Neural cell (in vitro differentiated cells): ENCODE measurements around the gene ODF2L. TPM values are rescaled to one million over a fixed set of nuclear protein-coding genes. Genes with fewer than 3 reads are reported as not detected.

ENCODE experiments used
- H2AFZ ChIP-seq: fragments of 200-600, 300-800 bp; sonication (generic), shearing (Covaris generic); 2 replicates; pipeline ENCODE4 v1.6.0; 2014; ENCODE audit warnings: low read depth, mild to moderate bottlenecking, antibody characterized with exemption, low read length, moderate library complexity
- H3F3A ChIP-seq: fragments of 200-600 bp; shearing (Covaris generic); 2 replicates; pipeline ENCODE4 v1.6.1; 2016; ENCODE audit warnings: mild to moderate bottlenecking, moderate library complexity, mixed read lengths, antibody characterized with exemption, low read length; ENCODE audit not compliant: insufficient read depth, poor library complexity, severe bottlenecking
- H3K27ac ChIP-seq: fragments of 200-600, 300-800 bp; sonication (generic), shearing (Covaris generic); 2 replicates; pipeline ENCODE4 v1.5.1; 2014; ENCODE audit warnings: mild to moderate bottlenecking, low read length, moderate library complexity
- H3K27me3 ChIP-seq: fragments of 300-800, 200-600 bp; sonication (generic), shearing (Covaris generic); 2 replicates; pipeline ENCODE4 v1.6.0; 2014; ENCODE audit warnings: mild to moderate bottlenecking, low read depth, low read length, moderate library complexity; ENCODE audit not compliant: insufficient read depth
- H3K36me3 ChIP-seq: fragments of 300-800, 200-600 bp; sonication (generic), shearing (Covaris generic); 2 replicates; pipeline ENCODE4 v1.5.1; 2014; ENCODE audit warnings: mild to moderate bottlenecking, antibody characterized with exemption, low read length, moderate library complexity; ENCODE audit not compliant: insufficient read depth
- H3K4me2 ChIP-seq: fragments of 300-800, 200-600 bp; sonication (generic), shearing (Covaris generic); 2 replicates; pipeline ENCODE4 v1.6.0; 2014; ENCODE audit warnings: mild to moderate bottlenecking, low read length
- H3K4me3 ChIP-seq: fragments of 300-800, 200-600 bp; sonication (generic), shearing (Covaris generic); 2 replicates; pipeline ENCODE4 v1.5.1; 2014; ENCODE audit warnings: mild to moderate bottlenecking, low read length, moderate library complexity
- H3K79me2 ChIP-seq: fragments of 200-600 bp; shearing (Covaris generic); replicated peaks from 2 replicates; pipeline ENCODE4 v1.6.0; 2014; ENCODE audit warnings: mild to moderate bottlenecking, low read length, moderate library complexity; ENCODE audit not compliant: insufficient read depth
- H3K9ac ChIP-seq: fragments of 300-800, 200-600 bp; sonication (generic), shearing (Covaris generic); 2 replicates; pipeline ENCODE4 v1.6.1; 2016; ENCODE audit warnings: mild to moderate bottlenecking, low read length, mixed read lengths
- H3K9me2 ChIP-seq: fragments of 200-600 bp; shearing (Covaris generic); 2 replicates; pipeline ENCODE4 v1.6.1; 2016; ENCODE audit warnings: mild to moderate bottlenecking, low read length, mixed read lengths; ENCODE audit not compliant: insufficient read depth
- H3K9me3 ChIP-seq: fragments of 200-600, 300-800 bp; sonication (generic), shearing (Covaris generic); 2 replicates; pipeline ENCODE4 v1.6.1; 2016; ENCODE audit warnings: mild to moderate bottlenecking, mixed run types, low read length, moderate library complexity, mixed read lengths
- H4K20me1 ChIP-seq: fragments of 200-600 bp; shearing (Covaris generic); 2 replicates; pipeline ENCODE4 v1.6.1; 2016; ENCODE audit warnings: mild to moderate bottlenecking, mixed run types; ENCODE audit not compliant: insufficient read depth
- EP300 ChIP-seq: fragments of 450-650 bp; conservative IDR thresholded peaks from 2 replicates; pipeline ENCODE4 v1.6.1; 2014; ENCODE audit warnings: antibody characterized with exemption, mild to moderate bottlenecking, moderate library complexity; ENCODE audit not compliant: poor library complexity, severe bottlenecking
- EZH2 ChIP-seq: fragments of 200-600, 300-800 bp; shearing (Covaris generic), sonication (generic); IDR thresholded peaks from 2 replicates; pipeline ENCODE4 v1.6.1; 2014; ENCODE audit warnings: antibody characterized with exemption, low read length, borderline replicate concordance, mild to moderate bottlenecking; ENCODE audit not compliant: insufficient read depth, poor library complexity, severe bottlenecking
- MXI1 ChIP-seq: fragments of 450-650 bp; conservative IDR thresholded peaks from 2 replicates; pipeline ENCODE4 v1.6.1; 2014; ENCODE audit warnings: antibody characterized with exemption, mild to moderate bottlenecking; ENCODE audit not compliant: poor library complexity, severe bottlenecking
- POLR2AphosphoS5 ChIP-seq: IDR thresholded peaks from 2 replicates; pipeline ENCODE4 v1.6.1; 2012
- RAD21 ChIP-seq: fragments of 450-650 bp; conservative IDR thresholded peaks from 2 replicates; pipeline ENCODE4 v1.6.1; 2014; ENCODE audit warnings: antibody characterized with exemption, mild to moderate bottlenecking, moderate library complexity
- REST ChIP-seq: IDR thresholded peaks from 2 replicates; pipeline ENCODE4 v1.6.1; 2012; ENCODE audit warnings: borderline replicate concordance
- SMC3 ChIP-seq: fragments of 450-650 bp; conservative IDR thresholded peaks from 2 replicates; pipeline ENCODE4 v1.6.1; 2014; ENCODE audit warnings: antibody characterized with exemption, mild to moderate bottlenecking, moderate library complexity; ENCODE audit not compliant: poor library complexity
- TAF1 ChIP-seq: IDR thresholded peaks from 2 replicates; pipeline ENCODE4 v1.6.1; 2012; ENCODE audit warnings: low read depth
- polyA plus RNA-seq: library from polyadenylated mRNA; depleted of rRNA; stranded (reverse); fragments of >200 nt; gene quantifications from 2 replicates; pipeline ENCODE4 v1.2.3, GENCODE V29; 2014
- TF ChIP-seq, protein P1 (sequence below): fragments of 450-650 bp; IDR thresholded peaks from 2 replicates; pipeline ENCODE4 v1.5.1; 2014; ENCODE audit warnings: antibody characterized with exemption, mild to moderate bottlenecking, moderate library complexity; ENCODE audit not compliant: poor library complexity, severe bottlenecking

Gene ODF2L
- polyA plus RNA-seq, 1 donor from 2014 or later, result 138 TPM

DNA sequence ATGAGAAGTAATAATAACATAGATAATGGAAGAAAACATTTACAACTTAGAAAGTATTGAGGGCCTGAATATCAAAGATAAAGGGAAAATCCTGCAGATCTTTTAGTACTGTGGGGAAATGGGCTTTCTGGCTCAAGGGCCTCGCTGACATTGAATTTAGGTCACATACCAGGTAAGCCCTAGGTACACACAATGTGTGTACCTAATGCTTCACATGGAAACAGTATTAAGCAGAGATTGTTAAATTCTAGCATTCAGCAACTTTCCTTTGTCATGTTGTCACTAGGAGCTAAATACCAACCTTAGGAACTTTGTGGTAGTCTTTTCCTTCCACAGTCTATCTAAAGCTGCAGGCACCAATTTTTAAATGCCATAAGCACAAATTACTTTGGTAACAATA is 49.7 kb downstream of the ODF2L start:
- no peak for TF ChIP-seq TAF1
- TF ChIP-seq EZH2, result no peak
- TF ChIP-seq RAD21, result no peak
- TF ChIP-seq EP300, result no peak
- no peak for TF ChIP-seq SMC3
- no peak for TF ChIP-seq POLR2AphosphoS5
- TF ChIP-seq REST, result no peak
- no peak for TF ChIP-seq MXI1
- TF ChIP-seq, protein P1, sequence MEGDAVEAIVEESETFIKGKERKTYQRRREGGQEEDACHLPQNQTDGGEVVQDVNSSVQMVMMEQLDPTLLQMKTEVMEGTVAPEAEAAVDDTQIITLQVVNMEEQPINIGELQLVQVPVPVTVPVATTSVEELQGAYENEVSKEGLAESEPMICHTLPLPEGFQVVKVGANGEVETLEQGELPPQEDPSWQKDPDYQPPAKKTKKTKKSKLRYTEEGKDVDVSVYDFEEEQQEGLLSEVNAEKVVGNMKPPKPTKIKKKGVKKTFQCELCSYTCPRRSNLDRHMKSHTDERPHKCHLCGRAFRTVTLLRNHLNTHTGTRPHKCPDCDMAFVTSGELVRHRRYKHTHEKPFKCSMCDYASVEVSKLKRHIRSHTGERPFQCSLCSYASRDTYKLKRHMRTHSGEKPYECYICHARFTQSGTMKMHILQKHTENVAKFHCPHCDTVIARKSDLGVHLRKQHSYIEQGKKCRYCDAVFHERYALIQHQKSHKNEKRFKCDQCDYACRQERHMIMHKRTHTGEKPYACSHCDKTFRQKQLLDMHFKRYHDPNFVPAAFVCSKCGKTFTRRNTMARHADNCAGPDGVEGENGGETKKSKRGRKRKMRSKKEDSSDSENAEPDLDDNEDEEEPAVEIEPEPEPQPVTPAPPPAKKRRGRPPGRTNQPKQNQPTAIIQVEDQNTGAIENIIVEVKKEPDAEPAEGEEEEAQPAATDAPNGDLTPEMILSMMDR, result no peak
- H3K27me3 ChIP-seq, result no peaks in the 10 kb centered on the region
- no peaks in the 10 kb centered on the region for H3K9me2 ChIP-seq
- no peaks in the 10 kb centered on the region for H3F3A ChIP-seq
- no peak overlapping the region for H3K4me2 ChIP-seq
- H3K9ac ChIP-seq, result no peak overlapping the region
- peaks cover 5% of the 10 kb centered on the region for H3K36me3 ChIP-seq
- H3K9me3 ChIP-seq, result no peaks in the 10 kb centered on the region
- H3K4me3 ChIP-seq, result no peak overlapping the region
- no peaks in the 10 kb centered on the region for H3K79me2 ChIP-seq
- H3K27ac ChIP-seq, result no peak overlapping the region
- H4K20me1 ChIP-seq, result no peaks in the 10 kb centered on the region
- H2AFZ ChIP-seq, result no peak overlapping the region

DNA sequence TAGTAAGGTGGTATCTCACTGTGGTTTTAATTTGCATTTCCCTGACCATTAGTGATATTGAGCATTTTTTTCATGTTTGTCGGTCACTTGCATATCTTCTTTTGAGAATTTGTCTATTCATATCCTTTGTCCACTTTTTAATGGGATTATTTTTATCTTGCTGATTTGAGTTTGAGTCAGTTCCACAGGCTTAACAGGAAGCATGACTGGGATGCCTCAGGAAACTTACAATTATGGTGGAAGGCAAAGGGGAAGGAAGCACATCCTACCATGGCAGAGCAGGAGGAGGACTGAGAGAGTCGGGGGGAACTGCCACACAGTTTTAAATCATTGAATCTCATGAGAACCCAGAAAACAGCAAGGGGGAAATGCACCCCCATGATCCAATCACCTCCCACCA is 51.1 kb downstream of the ODF2L start:
- no peaks in the 10 kb centered on the region for H3F3A ChIP-seq
- H3K79me2 ChIP-seq, result no peaks in the 10 kb centered on the region
- peaks cover 5% of the 10 kb centered on the region for H3K36me3 ChIP-seq
- H4K20me1 ChIP-seq, result no peaks in the 10 kb centered on the region
- no peaks in the 10 kb centered on the region for H3K9me3 ChIP-seq
- no peak overlapping the region for H2AFZ ChIP-seq
- no peaks in the 10 kb centered on the region for H3K9me2 ChIP-seq
- no peak overlapping the region for H3K27ac ChIP-seq
- no peak overlapping the region for H3K4me3 ChIP-seq
- H3K27me3 ChIP-seq, result no peaks in the 10 kb centered on the region
- H3K9ac ChIP-seq, result no peak overlapping the region
- no peak overlapping the region for H3K4me2 ChIP-seq
- TF ChIP-seq TAF1, result no peak
- TF ChIP-seq EP300, result no peak
- TF ChIP-seq POLR2AphosphoS5, result no peak
- TF ChIP-seq, protein P1, result no peak
- TF ChIP-seq RAD21, result no peak
- no peak for TF ChIP-seq SMC3
- TF ChIP-seq EZH2, result no peak
- no peak for TF ChIP-seq REST
- no peak for TF ChIP-seq MXI1
